ENCODE results near the gene DXO. TPM values are rescaled to one million over a fixed set of nuclear protein-coding genes. Genes with fewer than 3 reads are reported as not detected.

DXO gene
- total and polyA plus RNA-seq, 2 of the 13 experiments (the other 11 are each of a cell fraction or from before 2014, with no cell fraction given), result 18.6 to 26.2 TPM

- peak; percentile 98 for TF ChIP-seq PATZ1 (CRISPR knock-in tag; IDR thresholded peaks at IDR 0.05)
- TF ChIP-seq ZBTB33 (CRISPR knock-in tag; IDR thresholded peaks at IDR 0.05), result 0 out of 2 replicates have a peak, but pooled peaks have one; percentile 2
Measured at GRCh38 chr6:31958741-31959739, 12.9 kb downstream of the DXO start, which contains the start of the genes NELFE and SKIC2 (continued).

GRCh38 chr6:31958412-31958740, 13.6 kb downstream of the DXO start:
- H3K27me3 ChIP-seq (ENCODE audit: control insufficient read depth in 1 of 2, insufficient read depth in 2 of 2, low read length in 2 of 2), result no peaks in the 10 kb centered on the region; a peak in 1 of 5 replicates
- H2AFZ ChIP-seq (ENCODE audit: low read length), result no peak overlapping the region
- peaks cover 31% of the 10 kb centered on the region for H3K4me1 ChIP-seq (ENCODE audit: insufficient read depth, low read length)
- DNase-seq (ENCODE audit: low spot score), result no peak
- peak overlapping the region; percentile 71 for H3K27ac ChIP-seq (ENCODE audit: extremely low read length, insufficient read depth, low read length)
- intact Hi-C loops (cut with micrococcal nuclease; ENCODE audit: unreplicated experiment), result loop anchor here (10.0 kb wide), 1 partner anchor 124 kb away; no protein-coding TSS in a partner anchor
- peak; percentile 21 for ATAC-seq
- H3K79me2 ChIP-seq (ENCODE audit: insufficient read depth, low read length), result peaks cover 39% of the 10 kb centered on the region
- no peaks in the 10 kb centered on the region for H3K9me3 ChIP-seq (ENCODE audit: low read length)
- H3K4me3 ChIP-seq (replicated peaks in 1 of 3; ENCODE audit: insufficient read depth in 1 of 3, low read depth in 2 of 3, low read length in 3 of 3), result peak overlapping the region; percentile 81 to 98 (median 95)
- in situ Hi-C loops (cut with HindIII; ENCODE audit: extremely low pct_ligation_motif_present, low pct_unique_long_range_greater_than_20kb), result no loop called here
- peak overlapping the region; percentile 91 for H3K9ac ChIP-seq (ENCODE audit: insufficient read depth, low read depth, low read length)
- no peaks in the 10 kb centered on the region for H4K20me1 ChIP-seq (ENCODE audit: insufficient read depth, low read length)
- WGBS (ENCODE audit: low lambda C conversion rate), result under 1% methylated on average over 11 of the region's 11 CpGs
- peak overlapping the region; percentile 97 for H3K4me2 ChIP-seq (ENCODE audit: low read depth, low read length)
- ChIA-PET POLR2A (interaction anchor here (1.0 to 7.7 kb wide), 17 partner anchors 8 to 339 kb away, joined by 3 to 142 read pairs (median 6); partner anchors contain the start of genes C2, CFB, DXO and EHMT2), CTCF (ENCODE audit: low intra/inter-chr PET ratio, low total read pairs) (no interaction called here)
- no peak for FAIRE-seq
- no TSS peak for BruUV-seq (replicated peaks)
- peaks cover 40 to 68% of the 10 kb centered on the region in 2 experiments for H3K36me3 ChIP-seq (replicated peaks in 1 of 2; ENCODE audit: control insufficient read depth in 1 of 2, insufficient read depth in 2 of 2, low read length in 2 of 2)
- TF ChIP-seq PHB2 (IDR thresholded peaks at IDR 0.05; ENCODE audit: partially characterized antibody) (no peak), HIC2 (CRISPR knock-in tag; IDR thresholded peaks at IDR 0.05; ENCODE audit: low read depth) (0 out of 2 replicates have a peak, but pooled peaks have one; percentile 47), ZBTB7A (CRISPR knock-in tag; IDR thresholded peaks at IDR 0.05) (peak; percentile 27; the same call in 1 of the 2 replicates), ZNF512 (CRISPR knock-in tag; IDR thresholded peaks at IDR 0.05) (peak; percentile 53; the same call in 1 of the 2 replicates), ZNF703 (CRISPR knock-in tag; IDR thresholded peaks at IDR 0.05; ENCODE audit: borderline replicate concordance) (peak; percentile 60; the same call in 1 of the 2 replicates), IRF1 (CRISPR knock-in tag; IDR thresholded peaks at IDR 0.05; ENCODE audit: low read depth) (0 out of 2 replicates have a peak, but pooled peaks have one; percentile 35), ZNF839 (CRISPR knock-in tag; IDR thresholded peaks at IDR 0.05; ENCODE audit: borderline replicate concordance) (peak; percentile 72; the same call in 1 of the 2 replicates)

Data from HepG2 (cell line).